ENCODE measurements around the gene MCEMP1. TPM values are rescaled to one million over a fixed set of nuclear protein-coding genes. Genes with fewer than 3 reads are reported as not detected.
A peak's percentile ranks its signal among the peaks of the same experiment; 100 is the strongest.

The MCEMP1 gene
- total RNA-seq, 2 donors from 2014 or later: 0.92 TPM; not detected in 1

- no peak for TF ChIP-seq CTCF (IDR thresholded peaks at IDR 0.05)
- DNase-seq (ENCODE audit: low spot score) (no peak), ATAC-seq (ENCODE audit: insufficient number of reproducible peaks, low FRiP score, low read depth) (no peak)
- no peaks in the 10 kb centered on the region for H3K27me3 ChIP-seq (replicated peaks; ENCODE audit: insufficient read depth)
- peak overlapping the region; percentile 65 for H3K4me3 ChIP-seq
- peak overlapping the region in 1 of 2 donors; percentile 8 for H3K27ac ChIP-seq
- H3K4me1 ChIP-seq (ENCODE audit: control insufficient read depth in 1 of 2, low read depth in 2 of 2): no peaks in the 10 kb centered on the region
- H3K36me3 ChIP-seq: no peaks in the 10 kb centered on the region
- H3K9me3 ChIP-seq: no peaks in the 10 kb centered on the region
These were observed 39.3 kb upstream of the MCEMP1 start for GRCh38 chr19:7637374-7638256.

GRCh38 chr19:7638802-7639465, 38.0 kb upstream of the MCEMP1 start:
- no peaks in the 10 kb centered on the region for H3K36me3 ChIP-seq
- DNase-seq (ENCODE audit: low spot score) (no peak), ATAC-seq (ENCODE audit: insufficient number of reproducible peaks, low FRiP score, low read depth) (no peak)
- no peaks in the 10 kb centered on the region for H3K9me3 ChIP-seq
- no peaks in the 10 kb centered on the region for H3K4me1 ChIP-seq (ENCODE audit: control insufficient read depth in 1 of 2, low read depth in 2 of 2)
- no peak overlapping the region for H3K27ac ChIP-seq
- no peaks in the 10 kb centered on the region for H3K27me3 ChIP-seq (replicated peaks; ENCODE audit: insufficient read depth)
- no peak overlapping the region for H3K4me3 ChIP-seq
- no peak for TF ChIP-seq CTCF (IDR thresholded peaks at IDR 0.05)

- no peaks in the 10 kb centered on the region for H3K27me3 ChIP-seq (replicated peaks; ENCODE audit: insufficient read depth)
- no peak for TF ChIP-seq CTCF (IDR thresholded peaks at IDR 0.05)
- DNase-seq (ENCODE audit: low spot score) (no peak), ATAC-seq (ENCODE audit: insufficient number of reproducible peaks, low FRiP score, low read depth) (no peak)
- H3K4me3 ChIP-seq: no peak overlapping the region
- H3K27ac ChIP-seq: no peak overlapping the region
- no peaks in the 10 kb centered on the region for H3K9me3 ChIP-seq
- H3K36me3 ChIP-seq: no peaks in the 10 kb centered on the region
- H3K4me1 ChIP-seq (ENCODE audit: control insufficient read depth in 1 of 2, low read depth in 2 of 2): no peaks in the 10 kb centered on the region
These were observed 37.0 kb upstream of the MCEMP1 start for GRCh38 chr19:7639863-7640348.

- Histone ChIP-seq H3K9me3 (no peaks in the 10 kb centered on the region), H3K4me3 (no peak overlapping the region), H3K27me3 (replicated peaks; ENCODE audit: insufficient read depth) (no peaks in the 10 kb centered on the region), H3K27ac (no peak overlapping the region), H3K4me1 (ENCODE audit: control insufficient read depth in 1 of 2, low read depth in 2 of 2) (no peaks in the 10 kb centered on the region), H3K36me3 (no peaks in the 10 kb centered on the region)
- TF ChIP-seq CTCF (IDR thresholded peaks at IDR 0.05): no peak
- DNase-seq (ENCODE audit: low spot score): no peak
- ATAC-seq (ENCODE audit: insufficient number of reproducible peaks, low FRiP score, low read depth): no peak
These were observed 36.1 kb upstream of the MCEMP1 start for GRCh38 chr19:7640803-7641202.
